Thyroid gland (tissue), 4 donors: ENCODE measurements around the gene ZNF385B.

Experiments used
- POLR2A ChIP-seq, 2 donors: fragments of 450-650 bp; IDR thresholded peaks; one replicate each; pipeline ENCODE4 v1.6.1; 2017; ENCODE audit warnings: antibody characterized with exemption in 2 of 2, mild to moderate bottlenecking in 2 of 2, moderate library complexity in 1 of 2
- TF ChIP-seq, protein P1 (sequence below), 6 experiments: fragments of 200-600 bp in 3 of 6; fragments of 450-650 bp in 3 of 6; sonication (generic) in 3 of 6; IDR thresholded peaks; one replicate each; pipeline ENCODE4 v1.5.1; 2016 to 2019; ENCODE audit warnings: antibody characterized with exemption in 6 of 6, mild to moderate bottlenecking in 2 of 6, inconsistent platforms in 1 of 6, moderate library complexity in 1 of 6

DNA sequence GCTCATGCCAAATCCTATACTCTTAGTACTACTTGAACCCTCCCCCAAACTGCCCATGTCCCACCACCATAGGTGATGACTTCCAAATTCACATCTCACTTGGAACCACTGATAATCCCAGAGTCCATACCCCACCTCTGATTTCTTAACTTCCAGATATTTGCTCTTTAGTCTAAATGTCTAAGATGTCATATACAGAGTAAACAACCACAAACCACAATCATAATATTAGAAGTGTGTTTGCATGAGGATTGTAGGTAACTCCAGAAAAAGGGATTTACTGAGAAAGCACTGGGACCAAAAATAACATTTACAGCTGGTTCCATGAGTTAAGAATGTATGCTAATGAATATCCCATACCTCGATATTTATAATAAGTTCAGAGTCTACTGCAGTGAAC is 146.2 kb downstream of the ZNF385B start:
- TF ChIP-seq, protein P1, sequence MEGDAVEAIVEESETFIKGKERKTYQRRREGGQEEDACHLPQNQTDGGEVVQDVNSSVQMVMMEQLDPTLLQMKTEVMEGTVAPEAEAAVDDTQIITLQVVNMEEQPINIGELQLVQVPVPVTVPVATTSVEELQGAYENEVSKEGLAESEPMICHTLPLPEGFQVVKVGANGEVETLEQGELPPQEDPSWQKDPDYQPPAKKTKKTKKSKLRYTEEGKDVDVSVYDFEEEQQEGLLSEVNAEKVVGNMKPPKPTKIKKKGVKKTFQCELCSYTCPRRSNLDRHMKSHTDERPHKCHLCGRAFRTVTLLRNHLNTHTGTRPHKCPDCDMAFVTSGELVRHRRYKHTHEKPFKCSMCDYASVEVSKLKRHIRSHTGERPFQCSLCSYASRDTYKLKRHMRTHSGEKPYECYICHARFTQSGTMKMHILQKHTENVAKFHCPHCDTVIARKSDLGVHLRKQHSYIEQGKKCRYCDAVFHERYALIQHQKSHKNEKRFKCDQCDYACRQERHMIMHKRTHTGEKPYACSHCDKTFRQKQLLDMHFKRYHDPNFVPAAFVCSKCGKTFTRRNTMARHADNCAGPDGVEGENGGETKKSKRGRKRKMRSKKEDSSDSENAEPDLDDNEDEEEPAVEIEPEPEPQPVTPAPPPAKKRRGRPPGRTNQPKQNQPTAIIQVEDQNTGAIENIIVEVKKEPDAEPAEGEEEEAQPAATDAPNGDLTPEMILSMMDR (IDR thresholded peaks at IDR 0.05), result no peak
- TF ChIP-seq POLR2A (IDR thresholded peaks at IDR 0.05), result no peak
